GM19099 (cell line): ENCODE data around the gene SDC3.

Experiments used
- POLR2A ChIP-seq: IDR thresholded peaks from 3 replicates; pipeline ENCODE4 v1.6.1; 2011; ENCODE audit warnings: low read depth; ENCODE audit not compliant: insufficient read length; ENCODE audit errors: extremely low read depth

SDC3 gene

GRCh38 chr1:30889511-30889910 is 19.0 kb downstream of the SDC3 start:
- no peak for TF ChIP-seq POLR2A

GRCh38 chr1:30888975-30889374 is 19.6 kb downstream of the SDC3 start:
- no peak for TF ChIP-seq POLR2A

- no peak for TF ChIP-seq POLR2A
These were observed 20.2 kb downstream of the SDC3 start for GRCh38 chr1:30888391-30888790.

- TF ChIP-seq POLR2A: no peak
These were observed 20.9 kb downstream of the SDC3 start for GRCh38 chr1:30887485-30888315.

- TF ChIP-seq POLR2A: no peak
These were observed 21.7 kb downstream of the SDC3 start for GRCh38 chr1:30886710-30887428.

- no peak for TF ChIP-seq POLR2A
These were observed 22.7 kb downstream of the SDC3 start for GRCh38 chr1:30885570-30886522.

GRCh38 chr1:30884723-30885122 is 23.8 kb downstream of the SDC3 start:
- TF ChIP-seq POLR2A: no peak

GRCh38 chr1:30883389-30884172 is 25.0 kb downstream of the SDC3 start:
- TF ChIP-seq POLR2A: no peak

- TF ChIP-seq POLR2A: no peak
These were observed 25.7 kb downstream of the SDC3 start for GRCh38 chr1:30882678-30883388.

- no peak for TF ChIP-seq POLR2A
These were observed 27.0 kb downstream of the SDC3 start for GRCh38 chr1:30881319-30882181.

- TF ChIP-seq POLR2A: no peak
These were observed 27.8 kb downstream of the SDC3 start for GRCh38 chr1:30880678-30881318.

- TF ChIP-seq POLR2A: no peak
These were observed 28.4 kb downstream of the SDC3 start for GRCh38 chr1:30879940-30880677.

GRCh38 chr1:30879126-30879786 is 29.3 kb downstream of the SDC3 start:
- TF ChIP-seq POLR2A: no peak
